HUES64 (cell line): ENCODE measurements around the gene ARL8B.
"Not testable (repeated sequence)": the region's sequence is repeated elsewhere in the genome, so short reads cannot be mapped to it uniquely, and the experiment has no call there.

Experiments
- H3K27ac ChIP-seq: 2 replicates; pipeline ENCODE4 v1.7.0; 2013; ENCODE audit warnings: low read depth, low read length, inconsistent platforms
- H3K27me3 ChIP-seq: 2 replicates; pipeline ENCODE4 v1.6.1; 2013; ENCODE audit warnings: mild to moderate bottlenecking, low read length; ENCODE audit not compliant: insufficient read depth
- H3K36me3 ChIP-seq: 2 replicates; pipeline ENCODE4 v1.6.1; 2013; ENCODE audit warnings: mild to moderate bottlenecking, low read length; ENCODE audit not compliant: insufficient read depth
- H3K4me1 ChIP-seq: 2 replicates; pipeline ENCODE4 v1.6.1; 2013; ENCODE audit warnings: mild to moderate bottlenecking, low read length, moderate library complexity; ENCODE audit not compliant: insufficient read depth
- H3K4me3 ChIP-seq: 2 replicates; pipeline ENCODE4 v1.5.1; 2013; ENCODE audit warnings: mild to moderate bottlenecking, low read length, moderate library complexity
- H3K9ac ChIP-seq: 2 replicates; pipeline ENCODE4 v1.6.1; 2013; ENCODE audit warnings: mild to moderate bottlenecking, low read depth, low read length
- H3K9me3 ChIP-seq: 2 replicates; pipeline ENCODE4 v1.6.1; 2013; ENCODE audit warnings: low read depth, low read length; ENCODE audit not compliant: insufficient read depth
- WGBS: fragments of 150-250, 120-280 bp; methylation state at CpG from one replicate; pipeline ENCODE4 v1.1.7; 2013; ENCODE audit warnings: missing lambda C conversion rate; 5-methylcytosine and 5-hydroxymethylcytosine counted together

The ARL8B gene

DNA sequence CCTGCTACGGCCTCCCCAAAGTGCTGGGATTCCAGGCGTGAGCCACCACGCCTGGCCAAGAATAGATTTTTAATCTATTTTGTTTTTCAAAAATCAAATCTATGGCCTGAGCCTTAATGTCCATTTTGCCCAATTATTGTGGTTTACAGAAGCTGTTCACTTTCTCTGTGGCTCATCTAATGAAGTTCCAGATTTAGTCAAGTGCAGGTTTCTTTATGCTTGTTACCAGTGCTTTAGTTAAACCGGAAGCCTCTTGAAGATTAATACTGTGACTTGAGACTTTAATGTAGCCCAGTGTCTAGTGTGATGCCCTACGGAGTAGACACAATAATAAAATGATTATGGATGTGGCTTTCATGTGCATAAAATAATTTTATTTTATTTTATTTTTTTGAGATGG is 48.9 kb downstream of the ARL8B start:
- Histone ChIP-seq H3K36me3 (peaks cover 37% of the 10 kb centered on the region), H3K9ac (no peak overlapping the region), H3K4me3 (no peak overlapping the region), H3K27me3 (no peaks in the 10 kb centered on the region), H3K27ac (no peak overlapping the region), H3K9me3 (no peaks in the 10 kb centered on the region), H3K4me1 (peaks cover 4% of the 10 kb centered on the region; the same call in 1 of the 2 replicates)
- 95% methylated on average over 5 of the region's 5 CpGs for WGBS

DNA sequence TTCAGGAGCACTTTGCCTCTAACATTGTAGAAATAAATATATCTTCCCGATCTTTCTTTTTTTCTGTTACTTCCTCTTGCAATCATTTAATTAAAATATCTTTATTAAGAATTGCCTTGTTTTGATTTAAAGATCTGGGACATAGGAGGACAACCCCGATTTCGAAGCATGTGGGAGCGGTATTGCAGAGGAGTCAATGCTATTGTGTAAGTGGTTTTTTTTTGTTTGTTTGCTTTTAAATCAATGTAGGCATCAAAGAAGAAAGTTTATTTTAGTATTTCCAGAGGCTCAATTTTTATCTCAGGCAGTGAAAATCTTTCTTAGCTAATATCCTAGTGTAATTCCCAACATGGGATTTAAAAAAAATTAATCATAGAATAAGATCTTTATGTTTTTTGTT is 49.9 kb downstream of the ARL8B start:
- Histone ChIP-seq H3K4me1 (no peaks in the 10 kb centered on the region), H3K9me3 (no peaks in the 10 kb centered on the region), H3K36me3 (peaks cover 43% of the 10 kb centered on the region), H3K27ac (no peak overlapping the region), H3K9ac (no peak overlapping the region), H3K27me3 (no peaks in the 10 kb centered on the region), H3K4me3 (no peak overlapping the region)
- 90% methylated on average over 3 of the region's 4 CpGs for WGBS

DNA sequence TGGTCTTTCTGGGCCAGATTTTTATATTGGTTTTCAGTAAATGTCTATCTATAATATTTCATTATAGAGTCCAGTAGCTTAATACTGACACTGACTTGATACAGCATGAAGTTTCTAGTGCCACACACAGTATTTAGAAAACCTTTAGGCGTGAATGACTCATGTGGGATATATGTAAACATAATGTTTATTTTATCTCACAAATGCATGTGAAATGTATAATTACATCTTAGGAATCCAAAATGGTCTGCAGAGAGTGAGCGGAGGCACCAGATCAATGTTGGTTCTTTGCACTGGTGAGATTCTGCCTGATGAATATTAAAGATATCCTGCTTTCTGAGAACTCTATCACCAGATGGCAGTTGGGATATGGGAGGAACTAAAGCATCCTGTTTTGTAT is 56.9 kb downstream of the ARL8B start:
- not testable (repeated sequence) for H3K27me3 ChIP-seq, H3K4me1 ChIP-seq, H3K27ac ChIP-seq, H3K4me3 ChIP-seq, H3K9ac ChIP-seq, H3K9me3 ChIP-seq
- 86% methylated on average over 2 of the region's 2 CpGs for WGBS
- H3K36me3 ChIP-seq, result peaks cover 59% of the 10 kb centered on the region

DNA sequence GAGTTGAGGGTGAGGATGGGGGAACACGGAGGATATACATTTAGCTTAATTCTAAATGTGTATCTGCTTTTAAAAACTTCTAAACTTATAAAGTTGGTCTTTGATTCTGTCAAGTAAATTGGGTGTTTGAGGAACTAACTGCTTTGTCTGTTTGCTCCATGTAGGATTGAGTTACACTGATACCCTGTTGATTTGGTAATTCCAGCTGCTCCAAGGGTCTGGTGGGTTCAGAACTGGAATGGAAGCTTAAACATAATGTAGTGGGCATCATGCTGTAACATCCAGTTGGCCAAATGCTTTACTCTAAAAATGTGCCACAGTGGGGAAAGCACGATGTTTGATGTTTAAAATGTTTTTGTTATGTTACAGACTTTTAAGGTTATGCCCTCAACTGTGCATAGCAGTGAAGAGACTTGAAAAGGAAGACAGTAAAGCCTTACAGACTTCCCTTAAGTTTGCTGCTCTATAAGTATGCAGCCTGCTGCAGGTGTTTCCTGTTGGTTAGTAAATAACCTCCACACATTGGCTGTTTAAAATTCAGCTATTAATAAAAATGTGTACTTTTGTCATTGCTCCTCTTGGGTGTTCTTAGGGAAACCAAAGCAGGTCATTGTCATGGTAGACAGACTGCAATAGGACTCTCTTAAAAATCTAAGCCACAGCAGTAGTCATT is 59.5 kb downstream of the ARL8B start:
- Histone ChIP-seq H3K9ac (no peak overlapping the region), H3K36me3 (peaks cover 39% of the 10 kb centered on the region), H3K4me1 (no peaks in the 10 kb centered on the region), H3K27me3 (no peaks in the 10 kb centered on the region), H3K4me3 (no peak overlapping the region), H3K27ac (no peak overlapping the region), H3K9me3 (no peaks in the 10 kb centered on the region)
- 92% methylated on average over 1 of the region's 2 CpGs for WGBS

DNA sequence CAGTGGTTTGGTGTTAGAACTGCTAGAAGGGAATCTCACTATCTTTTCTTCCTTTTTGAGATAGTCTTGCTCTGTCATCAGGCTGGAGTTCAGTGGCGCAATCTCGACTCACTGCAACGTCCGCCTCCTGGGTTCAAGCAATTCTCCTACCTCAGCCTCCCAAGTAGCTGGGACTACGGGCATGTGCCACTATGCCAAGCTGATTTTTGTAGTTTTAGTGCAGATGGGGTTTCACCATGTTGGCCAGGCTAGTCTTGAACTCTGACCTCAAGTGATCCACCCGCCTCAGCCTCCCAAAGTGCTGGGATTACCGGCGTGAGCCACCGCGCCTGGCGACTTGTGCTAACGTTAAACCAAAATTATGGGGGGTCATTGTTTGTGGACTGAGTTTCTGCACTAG is 61.6 kb downstream of the ARL8B start:
- not testable (repeated sequence) for H3K27ac ChIP-seq

DNA sequence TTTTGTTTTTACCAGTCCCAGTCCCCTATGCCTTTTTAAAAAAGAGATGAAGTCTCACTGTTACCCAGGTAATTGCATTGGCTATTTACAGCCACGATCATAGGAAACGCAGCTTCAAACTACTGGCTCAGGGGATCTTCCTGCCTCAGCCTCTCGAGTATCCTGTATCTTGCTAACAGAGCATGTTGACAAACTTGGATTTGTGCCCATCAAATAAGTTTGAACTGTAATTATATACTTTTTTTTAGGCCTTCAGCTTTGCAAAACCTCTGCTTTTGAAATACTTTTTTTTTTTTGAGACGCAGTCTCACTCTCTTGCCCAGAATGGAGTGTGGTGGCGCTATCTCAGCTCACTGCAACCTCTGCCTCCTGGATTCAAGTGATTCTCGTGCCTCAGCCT is 62.4 kb downstream of the ARL8B start:
- Histone ChIP-seq H3K4me3 (no peak overlapping the region), H3K9me3 (no peaks in the 10 kb centered on the region), H3K27me3 (peaks cover 7% of the 10 kb centered on the region; the same call in 1 of the 2 replicates), H3K4me1 (peaks cover 5% of the 10 kb centered on the region), H3K36me3 (peaks cover 16% of the 10 kb centered on the region), H3K27ac (no peak overlapping the region), H3K9ac (no peak overlapping the region)
- WGBS, result 94% methylated on average over 6 of the region's 6 CpGs

More for the DNA sequence above, 61.6 kb downstream of the ARL8B start:
- H3K27me3 ChIP-seq, H3K9me3 ChIP-seq, H3K4me1 ChIP-seq, H3K4me3 ChIP-seq, H3K9ac ChIP-seq: not testable (repeated sequence)
- 95% methylated on average over 12 of the region's 12 CpGs for WGBS
- H3K36me3 ChIP-seq, result peaks cover 24% of the 10 kb centered on the region

DNA sequence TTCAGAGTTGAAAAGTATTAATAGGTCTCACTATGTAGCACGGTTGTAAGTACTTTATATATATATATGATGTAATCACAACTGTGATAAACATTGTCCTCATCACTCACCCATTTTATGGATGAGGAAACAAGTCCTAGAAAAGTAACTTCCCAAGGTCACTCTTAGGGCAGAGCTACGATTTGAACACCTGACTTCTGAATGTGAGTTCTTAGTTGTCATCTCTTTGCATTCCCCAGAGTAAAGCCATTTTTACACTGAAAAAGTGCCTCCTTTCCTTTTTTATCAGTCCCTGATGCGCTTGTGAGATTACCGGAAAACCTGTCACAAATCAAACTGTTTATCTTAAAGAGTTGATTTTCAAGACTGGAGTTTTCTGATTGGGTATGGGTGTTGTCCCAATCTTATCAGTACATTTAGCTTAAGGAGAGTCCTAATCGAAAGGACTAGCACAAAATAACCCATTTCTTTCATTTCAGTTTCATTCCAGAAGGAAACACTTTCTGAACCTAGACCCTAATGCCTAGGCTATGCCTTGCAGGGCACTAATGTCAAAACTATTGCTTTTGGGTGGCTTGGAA is 63.1 kb downstream of the ARL8B start:
- H3K9me3 ChIP-seq, result no peaks in the 10 kb centered on the region
- no peak overlapping the region for H3K9ac ChIP-seq
- WGBS, result 92% methylated on average over 4 of the region's 5 CpGs
- H3K27me3 ChIP-seq, result peaks cover 7% of the 10 kb centered on the region; the same call in 1 of the 2 replicates
- no peak overlapping the region for H3K4me3 ChIP-seq
- H3K4me1 ChIP-seq, result peaks cover 5% of the 10 kb centered on the region
- H3K36me3 ChIP-seq, result peaks cover 9% of the 10 kb centered on the region; the same call in 1 of the 2 replicates
- H3K27ac ChIP-seq, result no peak overlapping the region

DNA sequence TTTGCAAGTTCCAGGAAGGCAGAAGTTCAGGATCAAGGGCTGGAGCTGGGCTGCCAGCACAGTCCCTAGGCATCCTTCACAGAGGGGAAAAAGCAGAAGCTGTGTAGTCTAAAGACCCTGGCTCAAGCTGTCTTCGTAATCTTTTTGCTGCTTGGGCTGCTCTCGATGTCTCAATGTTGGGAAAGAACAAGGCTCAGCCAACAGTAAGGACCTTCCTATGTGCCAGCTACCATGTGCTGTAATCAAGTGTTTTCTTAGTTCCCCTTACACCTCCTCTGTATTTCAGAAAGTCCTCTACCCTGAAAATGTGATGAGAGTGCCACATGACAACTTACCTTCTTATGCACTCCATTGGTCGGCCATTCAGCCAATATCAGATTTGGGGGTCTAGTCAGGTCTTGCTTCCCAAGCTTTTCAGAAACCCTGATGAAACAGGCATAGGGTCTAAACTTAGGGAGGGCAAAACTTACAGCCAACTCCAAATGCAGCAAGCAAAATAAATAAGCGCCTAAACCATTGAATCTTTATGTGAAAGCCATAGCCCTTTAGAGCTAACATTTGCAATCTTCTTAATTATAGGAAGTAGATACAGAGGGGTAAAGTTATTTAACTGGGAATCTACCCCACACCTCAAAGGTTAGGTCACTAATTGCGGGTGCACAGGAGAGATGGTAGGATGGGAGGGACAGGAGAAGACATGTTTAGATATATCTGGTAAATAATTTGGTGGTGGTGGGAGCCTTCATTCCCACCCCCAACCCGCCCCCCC is 64.2 kb downstream of the ARL8B start:
- H3K9ac ChIP-seq, result no peak overlapping the region
- peaks cover 7% of the 10 kb centered on the region; the same call in 1 of the 2 replicates for H3K27me3 ChIP-seq
- H3K27ac ChIP-seq, result no peak overlapping the region
- peaks cover 6% of the 10 kb centered on the region; the same call in 1 of the 2 replicates for H3K36me3 ChIP-seq
- H3K4me3 ChIP-seq, result peak overlapping the region; percentile 63
- 84% methylated on average over 4 of the region's 6 CpGs for WGBS
- H3K9me3 ChIP-seq, result no peaks in the 10 kb centered on the region
- H3K4me1 ChIP-seq, result peaks cover 5% of the 10 kb centered on the region

DNA sequence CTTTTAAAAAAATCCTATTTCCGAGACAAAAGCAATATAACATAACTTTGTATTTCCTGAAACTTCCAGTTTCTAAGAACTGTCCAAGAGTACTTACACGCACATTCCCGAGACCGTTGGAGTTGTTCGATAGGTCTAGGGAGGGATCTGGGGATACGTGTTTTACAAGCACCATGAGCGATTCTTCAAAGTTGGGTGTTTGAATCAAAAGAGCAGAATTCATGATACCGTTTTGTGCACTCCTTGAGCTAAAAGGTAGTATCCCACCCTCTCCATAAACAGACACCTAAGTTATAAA is 64.7 kb downstream of the ARL8B start:
- H3K4me3 ChIP-seq, result peak overlapping the region; percentile 63
- H3K9me3 ChIP-seq, result no peaks in the 10 kb centered on the region
- H3K4me1 ChIP-seq, result peaks cover 8% of the 10 kb centered on the region
- peak overlapping the region; percentile 68 for H3K9ac ChIP-seq
- 32% methylated on average over 8 of the region's 8 CpGs for WGBS
- H3K27me3 ChIP-seq, result peaks cover 7% of the 10 kb centered on the region; the same call in 1 of the 2 replicates
- no peak overlapping the region for H3K27ac ChIP-seq
- H3K36me3 ChIP-seq, result peaks cover 3% of the 10 kb centered on the region; the same call in 1 of the 2 replicates

DNA sequence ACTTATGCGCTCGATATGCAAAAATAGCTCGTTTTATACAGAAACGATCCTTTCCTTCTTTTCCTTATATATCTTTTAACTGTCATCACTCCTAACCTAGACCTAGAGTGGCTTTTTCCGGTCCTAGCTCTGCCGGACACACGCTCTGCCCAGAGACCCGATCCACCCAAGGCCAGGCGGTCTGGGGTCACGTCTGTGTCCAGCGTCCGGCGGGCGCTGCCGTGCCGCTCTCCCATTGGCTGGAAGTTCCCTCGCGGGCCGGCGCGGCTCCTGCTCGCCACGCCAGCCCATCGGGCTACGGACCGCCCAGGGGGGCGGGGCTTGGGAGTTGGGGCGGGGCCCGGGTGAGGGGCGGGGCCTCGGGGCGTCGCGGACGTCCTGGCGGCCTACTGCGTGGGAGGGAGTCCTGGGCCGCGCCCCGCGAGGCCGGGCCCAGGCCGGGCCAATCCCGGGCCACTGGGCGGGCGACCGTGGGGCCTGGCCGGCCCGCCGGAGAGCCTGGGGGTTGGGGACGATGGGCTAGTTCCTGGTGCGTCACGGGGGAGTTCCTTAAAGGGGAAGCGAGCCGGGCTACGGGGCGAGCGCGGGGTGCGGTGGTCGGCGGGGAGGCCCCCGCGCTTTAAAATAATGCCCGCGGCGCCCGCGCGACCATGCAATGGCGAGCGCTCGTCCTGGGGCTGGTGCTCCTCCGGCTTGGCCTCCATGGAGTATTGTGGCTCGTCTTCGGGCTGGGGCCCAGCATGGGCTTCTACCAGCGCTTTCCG is 65.2 kb downstream of the ARL8B start, which contains the start of gene EDEM1:
Gene EDEM1 (plus strand): TSS at position 552 of the 764 bp plus-strand sequence. CDS start 99 bp downstream, at position 651.
- Histone ChIP-seq H3K4me3 (peak within 1 kb of the TSS; percentile 94), H3K4me1 (peaks cover 8% of the 10 kb centered on the region), H3K9me3 (no peaks in the 10 kb centered on the region), H3K27ac (peak within 1 kb of the TSS; percentile 79), H3K36me3 (no peaks in the 10 kb centered on the region), H3K27me3 (peaks cover 7% of the 10 kb centered on the region; the same call in 1 of the 2 replicates), H3K9ac (peak within 1 kb of the TSS; percentile 93)
- 1% methylated on average over 78 of the region's 78 CpGs for WGBS
